Pancreas (tissue), 10 donors: ENCODE data around the gene RGS1. TPM values are rescaled to one million over a fixed set of nuclear protein-coding genes. Genes with fewer than 3 reads are reported as not detected.
A peak's percentile ranks its signal among the peaks of the same experiment; 100 is the strongest.

ENCODE experiments used
- ATAC-seq, 4 donors: fragments of 200-7000 bp; cut with Tn5 transposase; one replicate each; pipeline versions ENCODE4 v1.8.0 to v1.9.1; 2020; ENCODE audit warnings: mild to moderate bottlenecking in 4 of 4, moderate library complexity in 4 of 4
- DNase-seq, 6 donors: peaks; one replicate each; pipeline ENCODE4 v3.0.0-alpha.2; 2020
- FAIRE-seq: peaks from 2 replicates; lab custom pipeline; 2012; peaks lifted over from hg19 to GRCh38; lab: Jason Lieb, UNC
- H3K27ac ChIP-seq, 4 donors: fragments of 200-600 bp; sonication (generic); 1 replicate in 3 of 4; 2 replicates in 1 of 4; pipeline versions ENCODE4 v1.5.0 to v1.8.0; 2020
- H3K27me3 ChIP-seq, 4 donors: fragments of 200-600 bp; one replicate each; pipeline ENCODE4 v1.8.0; 2021
- H3K36me3 ChIP-seq, 3 donors: fragments of 200-600 bp; sonication (generic) in 1 of 3; one replicate each; pipeline versions ENCODE4 v1.5.0 to v1.8.0; 2020 to 2021
- H3K4me1 ChIP-seq, 3 donors: fragments of 200-600 bp; one replicate each; pipeline ENCODE4 v1.8.0; 2021
- H3K4me3 ChIP-seq, 4 donors: fragments of 200-600 bp; sonication (generic) in 2 of 4; one replicate each; pipeline versions ENCODE4 v1.5.0 to v1.8.0; 2020 to 2021
- H3K9me3 ChIP-seq, 4 donors: fragments of 200-600 bp; one replicate each; pipeline ENCODE4 v1.8.0; 2021
- WGBS, 2 donors: extraction: QIAGEN DNeasy Blood & Tissue Kit; methylation state at CpG; one replicate each; pipeline ENCODE4 v1.1.7; 2013; 5-methylcytosine and 5-hydroxymethylcytosine counted together
- intact Hi-C, 3 donors: fragments of 100-400 bp; cut with DNase I; formaldehyde crosslinking; loops; one replicate each; pipeline versions ENCODE4 v1.11.1 to v1.14.2; 2022
- polyA plus RNA-seq, 2 donors: library from polyadenylated mRNA; stranded (reverse); fragments of 200-250 nt; gene quantifications; one replicate each; pipeline ENCODE4 v1.2.3, GENCODE V29; 2013
- total RNA-seq, 6 donors: library from RNA; stranded (reverse); fragmentation: NEBNext Ultra II Directional in 4 of 6; extraction: Animal tissue kit (Norgen Biotek cat#: 25700) in 4 of 6; gene quantifications; one replicate each; pipeline versions ENCODE4 v1.2.1 to v1.2.4, GENCODE V29; 2021 to 2023
- TF ChIP-seq, protein P1 (sequence below), 4 donors: fragments of 200-600 bp; sonication (generic) in 3 of 4; IDR thresholded peaks; one replicate each; pipeline versions ENCODE4 v1.5.0 to v1.8.0; 2021; ENCODE audit warnings: antibody characterized with exemption in 4 of 4
- donor health status: healthy with polysubstance abuse.
- donor health status: DM: no; HTN: no; CAD: no; lungs with moderate emphysema.
- donor health status: DM: no; HTN: no; CAD: no.
- donor health status: control.
- donor health status: control.
- donor health status: Bipolar disorder and iron deficiency.
- donor health status: DM: yes; HTN: yes; CAD: no.
- donor health status: DM: no; HTN: no; CAD: no.
- donor health status: DM: no; HTN: no; CAD: no.
- donor health status: DM: yes; HTN: yes; CAD: no.

RGS1 gene
- total and polyA plus RNA-seq, 8 donors: 0.55 to 77.1 (median 2.1) TPM

DNA sequence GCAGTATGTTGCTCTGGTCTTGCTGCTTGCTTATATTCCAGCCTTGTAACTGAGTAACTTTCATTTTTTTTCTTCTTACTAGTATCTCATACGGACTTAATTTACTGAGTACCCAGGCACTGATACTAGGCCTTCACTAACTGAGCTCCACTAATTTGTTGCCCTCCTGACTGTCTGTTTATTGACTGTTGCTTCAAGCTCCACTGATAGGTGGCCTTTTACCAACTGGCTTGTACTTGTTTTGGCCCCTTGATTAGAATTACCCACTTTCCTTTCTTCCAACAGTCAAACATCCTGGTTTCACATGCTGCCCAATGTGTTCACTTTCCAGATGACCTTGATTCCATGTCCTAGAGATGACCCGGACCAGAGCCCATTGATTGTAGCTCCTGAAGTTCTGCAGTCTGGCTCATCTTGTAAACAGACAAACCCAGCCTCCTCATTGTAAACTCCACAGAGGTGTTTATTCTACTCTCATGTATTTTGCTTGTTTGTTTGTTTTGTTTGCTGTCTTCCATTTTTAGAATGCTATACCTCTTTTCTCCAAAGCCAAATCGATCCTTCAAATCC lies 27.7 kb downstream of the RGS1 start:
- FAIRE-seq: no peak
- no peaks in the 10 kb centered on the region for H3K27me3 ChIP-seq
- intact Hi-C loops: no loop called here
- no peaks in the 10 kb centered on the region for H3K9me3 ChIP-seq
- TF ChIP-seq, protein P1, sequence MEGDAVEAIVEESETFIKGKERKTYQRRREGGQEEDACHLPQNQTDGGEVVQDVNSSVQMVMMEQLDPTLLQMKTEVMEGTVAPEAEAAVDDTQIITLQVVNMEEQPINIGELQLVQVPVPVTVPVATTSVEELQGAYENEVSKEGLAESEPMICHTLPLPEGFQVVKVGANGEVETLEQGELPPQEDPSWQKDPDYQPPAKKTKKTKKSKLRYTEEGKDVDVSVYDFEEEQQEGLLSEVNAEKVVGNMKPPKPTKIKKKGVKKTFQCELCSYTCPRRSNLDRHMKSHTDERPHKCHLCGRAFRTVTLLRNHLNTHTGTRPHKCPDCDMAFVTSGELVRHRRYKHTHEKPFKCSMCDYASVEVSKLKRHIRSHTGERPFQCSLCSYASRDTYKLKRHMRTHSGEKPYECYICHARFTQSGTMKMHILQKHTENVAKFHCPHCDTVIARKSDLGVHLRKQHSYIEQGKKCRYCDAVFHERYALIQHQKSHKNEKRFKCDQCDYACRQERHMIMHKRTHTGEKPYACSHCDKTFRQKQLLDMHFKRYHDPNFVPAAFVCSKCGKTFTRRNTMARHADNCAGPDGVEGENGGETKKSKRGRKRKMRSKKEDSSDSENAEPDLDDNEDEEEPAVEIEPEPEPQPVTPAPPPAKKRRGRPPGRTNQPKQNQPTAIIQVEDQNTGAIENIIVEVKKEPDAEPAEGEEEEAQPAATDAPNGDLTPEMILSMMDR (IDR thresholded peaks at IDR 0.05): no peak
- no peak for DNase-seq
- H3K4me3 ChIP-seq: no peak overlapping the region
- 58 to 68% methylated on average over 3 of the region's 3 CpGs for WGBS, 2 donors
- H3K36me3 ChIP-seq: no peaks in the 10 kb centered on the region
- ATAC-seq: no peak
- H3K4me1 ChIP-seq: no peaks in the 10 kb centered on the region
- no peak overlapping the region for H3K27ac ChIP-seq

- DNase-seq (no peak), ATAC-seq (peak in 2 of 4 donors; percentile 37 to 40), FAIRE-seq (no peak)
- H3K36me3 ChIP-seq: no peaks in the 10 kb centered on the region
- 78 to 92% methylated on average over 3 of the region's 3 CpGs for WGBS, 2 donors
- H3K27ac ChIP-seq: no peak overlapping the region
- TF ChIP-seq, protein P1 (IDR thresholded peaks at IDR 0.05): no peak
- H3K27me3 ChIP-seq: no peaks in the 10 kb centered on the region
- H3K4me1 ChIP-seq: no peaks in the 10 kb centered on the region
- H3K9me3 ChIP-seq: no peaks in the 10 kb centered on the region
- intact Hi-C loops: loop anchor here in 1 of 3 donors (5.0 kb wide), 1 partner anchor 128 kb away; no protein-coding TSS in a partner anchor
- no peak overlapping the region for H3K4me3 ChIP-seq
Measured at GRCh38 chr1:192604979-192605620, 29.5 kb downstream of the RGS1 start.

DNA sequence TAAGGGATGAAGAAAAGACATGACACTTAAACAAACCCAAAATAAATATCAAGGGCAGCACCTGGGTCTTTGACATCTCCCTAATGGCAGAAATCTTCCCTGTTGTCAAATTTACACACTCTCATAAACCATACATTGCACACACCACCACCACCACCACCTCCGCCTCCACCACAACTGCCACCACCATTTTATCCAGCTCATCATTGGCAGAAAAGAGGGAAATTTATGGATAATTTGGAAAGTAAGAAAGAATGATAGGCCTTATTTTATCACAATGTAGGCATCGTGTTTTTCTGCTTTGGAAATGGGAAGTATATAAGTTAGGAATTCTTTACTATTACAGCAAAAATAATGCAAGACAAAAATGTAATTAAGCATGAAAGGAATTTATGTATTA lies 33.1 kb downstream of the RGS1 start:
- DNase-seq (no peak), FAIRE-seq (no peak), ATAC-seq (no peak)
- 78 to 89% methylated on average over 2 of the region's 2 CpGs for WGBS, 2 donors
- Histone ChIP-seq H3K27ac (no peak overlapping the region), H3K4me3 (no peak overlapping the region), H3K9me3 (no peaks in the 10 kb centered on the region), H3K36me3 (no peaks in the 10 kb centered on the region), H3K27me3 (no peaks in the 10 kb centered on the region), H3K4me1 (peaks cover 0 to 6% (median 0%) of the 10 kb centered on the region in 3 donors)
- intact Hi-C loops: loop anchor here in 1 of 3 donors (5.0 kb wide), 1 partner anchor 131 kb away; no protein-coding TSS in a partner anchor
- TF ChIP-seq, protein P1 (IDR thresholded peaks at IDR 0.05): no peak

DNA sequence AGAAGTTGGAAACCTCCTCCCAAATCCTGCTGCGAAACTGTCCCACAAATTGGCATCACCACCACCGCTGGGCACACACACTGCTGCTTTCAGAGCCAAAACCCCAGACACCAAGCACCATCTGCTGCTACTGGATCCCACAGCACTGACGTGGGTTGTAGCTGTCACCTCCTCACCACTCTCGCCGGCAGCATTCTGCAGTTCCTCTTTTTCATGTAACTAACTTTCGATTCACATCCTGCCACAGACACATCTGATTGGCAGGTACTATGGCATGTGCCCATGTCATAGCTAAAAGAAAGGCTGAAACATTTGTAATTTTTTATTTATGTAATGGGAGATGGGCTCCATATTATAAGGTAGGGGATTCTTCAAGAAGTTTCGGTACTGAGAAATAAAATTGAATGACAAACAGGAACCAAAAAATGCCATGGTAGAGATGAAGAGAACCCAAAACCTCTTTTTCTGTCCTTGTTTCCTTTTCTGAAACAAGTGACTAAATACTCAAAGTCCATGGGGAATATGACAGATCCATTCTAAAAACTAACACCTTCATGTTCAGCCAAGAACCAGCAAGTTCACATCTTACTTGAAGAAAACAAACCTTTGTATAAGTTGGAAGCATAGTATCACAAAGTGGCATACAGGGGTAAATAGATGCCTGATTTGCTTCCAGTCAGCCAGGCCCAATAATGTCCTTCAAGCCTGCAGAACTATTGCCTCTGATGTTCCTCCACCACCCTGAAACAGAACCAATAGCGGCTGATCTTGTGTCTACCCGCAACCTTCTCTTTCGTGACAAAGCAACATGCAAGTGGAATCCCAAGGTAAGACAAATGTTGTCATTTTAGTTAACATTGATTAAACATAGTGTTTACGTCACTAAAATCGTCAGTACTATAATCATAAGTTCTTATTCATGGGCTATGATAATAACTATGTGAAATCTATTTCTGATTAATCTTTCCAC lies 33.8 kb downstream of the RGS1 start:
- no peaks in the 10 kb centered on the region for H3K27me3 ChIP-seq
- no peak overlapping the region for H3K4me3 ChIP-seq
- 67 to 70% methylated on average over 12 of the region's 12 CpGs for WGBS, 2 donors
- H3K36me3 ChIP-seq: no peaks in the 10 kb centered on the region
- DNase-seq (peak in 2 of 6 donors; percentile 20 to 60), ATAC-seq (peak in 3 of 4 donors; percentile 39 to 87 (median 76)), FAIRE-seq (no peak)
- H3K4me1 ChIP-seq: peaks cover 0 to 6% (median 0%) of the 10 kb centered on the region in 3 donors
- TF ChIP-seq, protein P1 (IDR thresholded peaks at IDR 0.05): no peak
- H3K27ac ChIP-seq: no peak overlapping the region
- intact Hi-C loops: loop anchor here in 1 of 3 donors (5.0 kb wide), 1 partner anchor 132 kb away; no protein-coding TSS in a partner anchor
- H3K9me3 ChIP-seq: no peaks in the 10 kb centered on the region
